Measurements from ENCODE around the gene GABRG3.

DNA sequence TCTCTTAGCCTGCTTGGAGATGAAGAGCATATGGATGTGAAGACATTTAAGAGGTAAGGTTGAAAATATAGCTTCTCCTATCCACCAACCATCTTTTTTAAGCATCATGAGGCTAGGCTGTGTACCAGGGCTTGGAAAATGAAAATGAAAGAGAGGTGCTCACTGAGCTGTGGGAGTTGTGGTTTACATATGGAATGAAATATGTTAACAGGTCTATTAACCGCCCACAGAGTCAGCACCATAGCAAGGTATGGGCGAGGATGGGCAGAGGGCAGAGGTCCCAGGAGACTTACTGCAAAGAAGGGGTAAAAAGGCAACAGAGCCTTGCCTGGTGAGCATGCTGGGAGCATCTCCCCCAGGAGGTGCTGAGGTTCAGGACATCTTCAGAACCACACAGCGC lies 273.1 kb downstream of the GABRG3 start:
- TF ChIP-seq, protein P1, sequence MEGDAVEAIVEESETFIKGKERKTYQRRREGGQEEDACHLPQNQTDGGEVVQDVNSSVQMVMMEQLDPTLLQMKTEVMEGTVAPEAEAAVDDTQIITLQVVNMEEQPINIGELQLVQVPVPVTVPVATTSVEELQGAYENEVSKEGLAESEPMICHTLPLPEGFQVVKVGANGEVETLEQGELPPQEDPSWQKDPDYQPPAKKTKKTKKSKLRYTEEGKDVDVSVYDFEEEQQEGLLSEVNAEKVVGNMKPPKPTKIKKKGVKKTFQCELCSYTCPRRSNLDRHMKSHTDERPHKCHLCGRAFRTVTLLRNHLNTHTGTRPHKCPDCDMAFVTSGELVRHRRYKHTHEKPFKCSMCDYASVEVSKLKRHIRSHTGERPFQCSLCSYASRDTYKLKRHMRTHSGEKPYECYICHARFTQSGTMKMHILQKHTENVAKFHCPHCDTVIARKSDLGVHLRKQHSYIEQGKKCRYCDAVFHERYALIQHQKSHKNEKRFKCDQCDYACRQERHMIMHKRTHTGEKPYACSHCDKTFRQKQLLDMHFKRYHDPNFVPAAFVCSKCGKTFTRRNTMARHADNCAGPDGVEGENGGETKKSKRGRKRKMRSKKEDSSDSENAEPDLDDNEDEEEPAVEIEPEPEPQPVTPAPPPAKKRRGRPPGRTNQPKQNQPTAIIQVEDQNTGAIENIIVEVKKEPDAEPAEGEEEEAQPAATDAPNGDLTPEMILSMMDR (IDR thresholded peaks at IDR 0.05; ENCODE audit: insufficient read depth, low read depth, low read length): no peak
- TF ChIP-seq EZH2 (IDR thresholded peaks at IDR 0.05; ENCODE audit: insufficient read depth, low read length): no peak

All from astrocyte (in vitro differentiated cells and primary cell).